Spleen (tissue), 3 donors: ENCODE results near the gene DOCK6.

Experiments
- POLR2A ChIP-seq, 3 donors: fragments of 450-650 bp; IDR thresholded peaks; one replicate each; pipeline ENCODE4 v1.5.1; 2017; ENCODE audit warnings: antibody characterized with exemption in 3 of 3, mild to moderate bottlenecking in 1 of 3
- POLR2AphosphoS5 ChIP-seq, 3 donors: sonication (generic); formaldehyde crosslinking; IDR thresholded peaks; one replicate each; pipeline ENCODE4 v1.5.1; 2017; ENCODE audit warnings: antibody characterized with exemption in 3 of 3

DNA sequence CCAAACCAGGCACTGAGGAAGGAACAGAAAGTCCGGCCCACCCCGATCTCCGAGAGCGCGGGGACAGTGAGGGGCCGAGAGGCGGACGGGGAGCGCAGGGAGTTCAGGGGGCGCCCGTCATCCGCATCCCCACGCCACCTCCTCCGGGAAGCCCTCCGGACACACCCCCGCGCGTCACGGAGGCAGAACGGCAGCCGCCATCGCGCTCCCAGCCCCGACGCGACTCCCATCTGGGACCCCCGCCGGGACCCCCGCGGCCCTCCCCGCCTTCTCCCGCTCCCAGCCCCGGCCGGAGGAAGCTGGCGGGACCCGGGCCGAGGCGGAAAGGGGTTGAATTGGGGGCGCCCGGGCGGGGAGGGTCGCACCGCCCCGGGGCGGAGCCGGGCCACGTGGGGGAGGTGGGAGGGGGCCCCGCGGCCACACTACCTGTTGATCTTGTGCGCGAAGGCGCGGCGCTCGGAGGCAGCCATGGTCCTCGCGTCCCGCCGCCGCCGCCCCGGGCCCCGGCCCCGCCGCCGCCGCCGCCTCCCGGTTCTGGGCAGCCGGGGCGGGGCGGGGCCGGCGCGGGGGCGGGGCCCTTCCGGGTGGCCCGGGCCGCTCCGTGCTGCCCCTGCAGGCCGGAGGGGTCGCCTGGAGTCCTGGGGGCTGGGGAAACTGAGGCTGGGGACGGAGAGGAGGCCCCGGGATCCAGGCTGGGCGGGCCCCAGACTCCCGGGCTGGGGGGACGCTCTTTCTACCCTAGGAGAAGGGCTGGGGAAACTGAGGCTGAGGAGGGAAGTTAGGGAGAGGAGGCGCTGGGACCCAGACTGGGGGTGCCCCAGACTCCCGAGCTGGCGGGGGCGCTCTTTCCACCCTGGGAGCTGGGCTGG lies at the start of gene DOCK6:
- TF ChIP-seq POLR2AphosphoS5 (IDR thresholded peaks at IDR 0.05) = peak in 2 of 3 donors; percentile 26 to 55
- TF ChIP-seq POLR2A (IDR thresholded peaks at IDR 0.05) = no peak
